Activated CD4-positive, alpha-beta T cell treated with anti-CD3 and anti-CD28 coated beads, Interleukin-2, amount 50 U/mL, for 1 hour (primary cell): Measurements from ENCODE around the gene TAGLN3.
A peak's percentile ranks its signal among the peaks of the same experiment; 100 is the strongest.
"Not testable (repeated sequence)": the region's sequence is repeated elsewhere in the genome, so short reads cannot be mapped to it uniquely, and the experiment has no call there.

Experiments
- DNase-seq: peaks from one replicate; pipeline ENCODE4 v3.0.0-alpha.2; 2020

TAGLN3 gene

GRCh38 chr3:112011376-112011940 lies 12.7 kb downstream of the TAGLN3 start:
- no peak for DNase-seq

DNA sequence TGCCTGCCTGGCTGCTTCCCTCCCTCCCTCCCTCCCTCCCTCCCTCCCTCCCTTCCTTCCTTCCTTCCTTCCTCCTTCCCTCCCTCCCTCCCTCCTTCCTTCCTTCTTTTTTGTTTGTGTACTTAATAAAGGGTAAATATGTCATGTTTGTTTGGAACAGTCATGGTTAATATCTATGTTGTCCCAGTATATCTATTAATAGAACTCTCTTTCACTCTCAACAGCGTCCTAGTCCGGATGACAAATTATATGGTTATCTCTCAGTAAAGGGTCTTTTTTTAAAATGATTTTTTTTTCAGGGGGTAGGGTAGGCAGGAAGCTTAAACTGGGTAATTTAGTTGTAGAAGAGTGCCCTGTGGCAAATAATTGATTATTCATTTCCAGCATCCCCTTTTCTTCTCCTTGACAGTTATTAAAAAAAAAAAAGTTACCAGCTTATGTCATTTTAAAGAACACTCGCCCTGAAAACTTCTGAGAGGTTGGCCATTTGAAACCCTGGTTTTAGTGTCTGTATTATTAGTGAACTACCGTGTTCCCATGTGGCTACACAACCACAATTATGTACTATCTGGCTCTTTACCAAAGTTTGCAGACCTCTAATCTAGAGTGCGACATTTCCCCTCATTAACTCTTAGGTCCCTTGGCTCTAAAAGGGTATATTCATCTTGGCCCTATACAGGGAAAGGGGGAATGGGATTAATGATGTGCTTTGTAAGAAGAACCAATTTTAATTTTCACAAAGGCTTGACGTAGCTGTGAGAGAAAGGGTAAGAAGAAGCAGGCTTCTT lies 13.7 kb downstream of the TAGLN3 start:
- DNase-seq, result no peak

DNA sequence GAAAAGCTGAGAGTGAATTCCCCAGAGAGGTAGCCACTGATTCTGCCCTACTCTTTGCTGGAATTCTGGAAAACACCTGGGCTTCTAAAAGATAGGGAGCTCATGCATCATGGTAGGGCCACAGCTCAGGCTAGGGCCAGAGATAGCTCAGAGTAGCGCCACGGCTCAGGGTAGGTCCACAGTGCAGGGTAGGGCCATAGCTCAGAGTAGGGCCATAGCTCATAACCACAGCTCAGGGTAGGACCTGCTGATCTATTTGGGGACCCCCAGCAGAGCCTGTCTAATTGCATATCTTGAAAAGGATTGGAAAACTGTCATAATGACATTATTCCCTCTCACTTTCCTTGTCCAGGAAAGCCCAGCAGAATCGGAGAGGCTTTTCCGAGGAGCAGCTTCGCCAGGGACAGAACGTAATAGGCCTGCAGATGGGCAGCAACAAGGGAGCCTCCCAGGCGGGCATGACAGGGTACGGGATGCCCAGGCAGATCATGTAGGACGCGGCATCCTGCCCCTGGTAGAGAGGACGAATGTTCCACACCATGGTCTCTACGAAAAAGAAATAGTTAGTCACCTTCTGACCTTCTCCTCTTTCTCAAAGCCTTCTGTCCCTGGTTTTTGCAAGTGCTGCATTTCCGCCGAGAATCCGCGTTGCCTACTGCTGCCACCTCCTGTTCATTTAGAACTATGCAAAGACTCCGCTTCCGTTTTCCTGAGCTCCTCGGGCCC lies 14.5 kb downstream of the TAGLN3 start:
- peak; percentile 51 for DNase-seq

- DNase-seq, result no peak
Measured at GRCh38 chr3:112013784-112014143, 15.0 kb downstream of the TAGLN3 start.

DNA sequence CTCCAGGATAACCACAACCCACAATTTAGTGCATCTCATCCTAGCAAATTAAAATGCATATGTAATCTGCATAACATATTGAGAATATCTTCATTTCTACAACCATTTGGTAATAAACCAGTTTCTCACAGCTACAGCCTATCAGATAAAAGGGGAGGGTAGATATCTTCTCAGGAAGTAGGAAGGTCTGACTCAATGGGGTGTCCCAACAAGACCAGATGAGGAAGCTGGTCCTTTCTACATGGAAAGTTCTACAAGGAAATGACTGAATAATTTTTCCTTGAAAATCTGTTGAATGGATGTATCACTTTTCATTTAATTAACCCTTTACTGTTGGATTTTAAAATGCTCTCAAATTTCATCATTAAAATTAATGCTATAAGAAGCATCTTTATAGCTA lies 18.4 kb downstream of the TAGLN3 start:
- DNase-seq, result no peak

GRCh38 chr3:112018712-112019111 lies 20.0 kb downstream of the TAGLN3 start:
- no peak for DNase-seq

- no peak for DNase-seq
Measured at GRCh38 chr3:112019716-112020115, 21.0 kb downstream of the TAGLN3 start.

- DNase-seq, result no peak
Measured at GRCh38 chr3:112020674-112021085, 22.0 kb downstream of the TAGLN3 start.

DNA sequence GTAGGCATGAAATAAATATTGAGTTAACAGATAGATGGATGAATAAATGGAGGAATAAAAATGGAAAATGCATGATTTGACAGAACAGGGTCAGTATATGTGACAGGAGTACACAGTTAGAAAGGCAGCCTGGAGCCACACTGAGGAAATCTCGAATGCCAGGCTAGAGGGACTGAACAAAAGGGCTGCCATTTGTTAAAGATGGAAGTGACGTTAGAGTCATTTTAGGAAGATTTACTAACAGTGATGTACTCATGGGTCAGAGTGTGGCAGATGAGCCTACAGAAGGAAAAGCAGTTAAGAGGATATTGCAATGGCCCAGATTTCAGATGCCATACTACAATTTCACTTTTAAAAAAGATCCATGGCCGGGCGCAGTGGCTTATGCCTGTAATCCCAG lies 28.4 kb downstream of the TAGLN3 start:
- DNase-seq, result no peak

- no peak for DNase-seq
Measured at GRCh38 chr3:112027826-112028225, 29.1 kb downstream of the TAGLN3 start.

- no peak for DNase-seq
Measured at GRCh38 chr3:112030901-112031300, 32.2 kb downstream of the TAGLN3 start.

GRCh38 chr3:112032098-112032731 lies 33.5 kb downstream of the TAGLN3 start:
- DNase-seq, result no peak

GRCh38 chr3:112034436-112034835 lies 35.7 kb downstream of the TAGLN3 start, which contains the start of gene TMPRSS7:
Gene TMPRSS7, plus strand, starts transcription at chr3:112034736. Its CDS starts 110 bp downstream, at chr3:112034846.
- no peak for DNase-seq

- DNase-seq, result no peak
Measured at GRCh38 chr3:112035241-112035640, 36.5 kb downstream of the TAGLN3 start.

DNA sequence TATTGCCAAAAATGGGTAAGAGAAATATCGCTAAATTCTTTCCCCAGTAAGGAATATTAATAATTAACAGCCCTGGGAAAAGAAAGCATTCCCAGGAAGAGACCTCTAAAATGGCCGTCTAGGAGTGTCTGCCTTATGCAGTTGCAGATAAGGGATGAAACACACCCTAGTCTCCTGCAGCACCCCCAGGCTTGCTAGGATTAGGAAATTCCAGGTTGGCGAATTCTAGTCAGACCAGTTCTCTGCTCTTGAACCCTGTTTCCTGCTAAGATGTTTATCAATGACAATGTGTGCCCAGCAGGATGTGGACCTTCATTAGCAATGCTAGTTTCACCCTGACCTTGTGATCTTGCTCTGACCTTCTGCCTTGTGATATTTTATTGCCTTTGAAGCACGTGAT lies 38.5 kb downstream of the TAGLN3 start:
- DNase-seq, result not testable (repeated sequence)

DNA sequence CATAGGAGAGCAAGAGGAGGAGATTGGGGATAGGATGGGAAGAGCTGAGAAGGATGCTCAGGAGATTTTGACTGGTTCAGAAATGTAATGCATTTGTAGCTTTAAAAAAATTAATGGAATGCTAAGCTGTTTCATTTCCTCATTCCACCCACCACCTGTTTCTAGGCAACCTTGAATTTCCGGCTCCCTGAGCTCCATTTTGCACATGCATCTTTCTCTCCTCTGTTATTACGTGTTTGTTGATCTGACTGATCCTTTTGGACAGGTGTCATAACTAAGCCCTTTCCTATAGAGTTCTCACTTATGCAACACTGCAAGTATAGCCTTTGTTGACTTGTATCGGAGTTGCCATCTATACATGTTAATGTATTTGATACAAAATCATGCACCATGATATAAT lies 40.1 kb downstream of the TAGLN3 start:
- no peak for DNase-seq

- DNase-seq, result no peak
Measured at GRCh38 chr3:112041321-112041720, 42.6 kb downstream of the TAGLN3 start.

GRCh38 chr3:112042842-112043280 lies 44.1 kb downstream of the TAGLN3 start:
- no peak for DNase-seq

- peak; percentile 24 for DNase-seq
Measured at GRCh38 chr3:112043621-112044201, 45.0 kb downstream of the TAGLN3 start.

- no peak for DNase-seq
Measured at GRCh38 chr3:112046599-112046998, 47.9 kb downstream of the TAGLN3 start.

DNA sequence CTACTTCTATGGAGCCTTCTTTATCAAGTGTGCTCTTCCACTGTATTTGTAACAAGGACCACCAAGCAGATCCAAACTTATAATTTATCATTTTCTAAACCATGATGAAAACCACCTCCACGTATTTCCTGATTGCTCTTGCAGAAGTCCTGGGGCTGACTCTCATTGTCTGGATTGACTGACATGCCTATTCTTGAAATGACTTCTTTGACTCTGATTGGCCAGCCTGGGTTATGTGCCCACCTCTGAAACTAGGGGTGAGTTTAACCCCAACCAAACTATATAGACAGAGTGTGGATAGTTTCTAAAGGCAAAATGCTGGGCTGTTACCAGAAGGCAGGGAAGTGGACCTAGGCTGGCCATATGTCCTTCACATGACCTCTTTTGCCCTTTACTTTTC lies 48.5 kb downstream of the TAGLN3 start:
- no peak for DNase-seq

GRCh38 chr3:112048911-112049310 lies 50.2 kb downstream of the TAGLN3 start:
- no peak for DNase-seq

- no peak for DNase-seq
Measured at GRCh38 chr3:112053229-112053628, 54.5 kb downstream of the TAGLN3 start.
